GM21526 (cell line): Measurements from ENCODE around the gene FSTL1.

ENCODE experiments used
- ATAC-seq: cut with Tn5 transposase; IDR thresholded peaks from one replicate; pipeline ENCODE4 v1.9.1; 2021; ENCODE audit warnings: moderate library complexity; ENCODE audit not compliant: unreplicated experiment, low FRiP score

FSTL1 gene

DNA sequence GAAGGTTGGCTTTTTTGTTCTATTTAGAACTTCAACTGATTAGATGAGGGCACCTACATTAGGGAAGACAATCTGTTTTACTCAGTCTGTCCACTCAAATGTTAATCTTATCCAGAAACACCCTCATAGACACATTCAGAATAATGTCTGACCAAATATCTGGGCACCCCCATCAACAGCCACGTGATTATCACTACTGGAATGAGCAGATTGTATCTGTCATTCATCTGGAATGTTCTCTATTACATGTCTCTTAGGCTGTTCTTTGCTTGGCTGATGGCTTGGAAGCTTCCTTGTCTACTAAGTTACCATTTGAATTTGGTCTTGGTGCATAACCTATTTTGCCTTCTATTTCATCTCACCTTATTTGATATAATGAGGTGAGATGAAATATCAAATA lies 86.0 kb downstream of the FSTL1 start:
- no peak for ATAC-seq

DNA sequence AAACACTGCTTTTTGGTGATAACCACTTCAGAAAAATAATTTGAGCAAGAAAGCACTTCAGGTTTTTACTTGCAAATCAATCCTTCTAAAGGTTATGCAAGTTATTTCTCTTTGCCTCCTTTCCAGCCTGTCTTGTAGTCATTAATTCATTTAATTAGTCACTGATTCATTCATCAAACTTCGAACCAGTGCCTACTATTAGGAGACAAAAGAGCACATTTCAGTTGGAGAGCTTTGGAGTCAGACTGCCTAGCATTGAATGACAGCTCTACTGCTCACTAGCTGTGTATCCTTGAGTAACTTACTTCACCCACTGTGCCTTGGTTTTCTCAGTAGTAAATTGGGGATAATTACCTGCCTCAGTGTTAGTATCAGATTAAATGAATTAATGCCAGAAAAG lies 86.7 kb downstream of the FSTL1 start:
- ATAC-seq: no peak

DNA sequence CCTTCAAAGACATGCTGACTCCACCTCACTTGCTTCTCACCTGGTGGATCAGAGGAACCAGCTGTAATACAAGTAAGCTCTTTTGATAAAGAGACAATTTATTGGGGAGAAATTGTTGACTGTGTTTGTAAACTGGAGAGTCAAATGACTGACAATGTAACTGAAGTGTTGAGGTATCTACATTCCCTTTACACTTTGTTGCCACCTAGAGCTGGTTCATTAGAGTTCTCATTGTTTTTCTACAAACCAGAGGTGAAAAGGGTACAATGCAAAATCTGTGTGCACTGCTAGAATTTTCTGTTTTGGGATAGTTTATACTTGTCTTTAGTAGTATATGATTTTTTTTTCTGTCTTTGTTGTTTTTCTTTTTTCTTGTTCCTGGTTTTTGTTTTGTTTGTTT lies 93.0 kb downstream of the FSTL1 start:
- no peak for ATAC-seq

DNA sequence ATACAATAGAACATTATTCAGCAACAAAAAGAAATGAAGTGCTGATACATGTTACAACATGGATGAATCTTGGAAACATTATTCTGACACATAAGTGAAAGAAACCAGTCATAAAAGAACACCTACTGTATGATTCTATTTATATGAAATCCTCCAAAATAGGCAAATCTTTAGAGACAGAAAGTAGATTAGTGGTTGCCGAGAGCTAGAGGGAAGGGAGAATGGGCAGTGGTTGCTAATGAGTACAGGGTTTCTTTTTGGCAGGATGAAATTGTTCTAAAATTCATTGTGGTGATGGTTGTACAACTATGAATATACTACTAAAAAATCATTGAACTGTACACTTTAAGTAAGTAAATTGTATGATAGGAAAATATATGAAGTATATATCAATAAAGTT lies 95.3 kb downstream of the FSTL1 start:
- ATAC-seq: no peak

DNA sequence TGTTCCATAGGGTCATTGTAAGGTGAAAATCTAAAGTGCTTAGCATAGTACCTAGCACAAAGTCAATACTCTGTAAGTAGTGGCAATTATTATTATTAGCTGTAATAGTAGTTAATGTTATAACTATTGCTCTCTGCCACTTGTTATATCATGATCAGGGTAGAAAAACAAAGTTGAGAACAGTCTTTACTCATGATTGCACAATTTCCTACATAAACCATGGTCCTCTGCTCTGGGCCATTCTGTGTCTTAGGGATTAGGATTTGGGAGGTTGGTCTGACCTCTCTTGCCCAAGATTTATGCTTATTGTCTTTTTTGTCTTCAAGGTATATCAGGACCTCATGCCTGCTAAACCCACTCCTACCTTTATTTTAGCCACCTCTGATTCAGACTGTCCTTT lies 97.3 kb downstream of the FSTL1 start:
- no peak for ATAC-seq

DNA sequence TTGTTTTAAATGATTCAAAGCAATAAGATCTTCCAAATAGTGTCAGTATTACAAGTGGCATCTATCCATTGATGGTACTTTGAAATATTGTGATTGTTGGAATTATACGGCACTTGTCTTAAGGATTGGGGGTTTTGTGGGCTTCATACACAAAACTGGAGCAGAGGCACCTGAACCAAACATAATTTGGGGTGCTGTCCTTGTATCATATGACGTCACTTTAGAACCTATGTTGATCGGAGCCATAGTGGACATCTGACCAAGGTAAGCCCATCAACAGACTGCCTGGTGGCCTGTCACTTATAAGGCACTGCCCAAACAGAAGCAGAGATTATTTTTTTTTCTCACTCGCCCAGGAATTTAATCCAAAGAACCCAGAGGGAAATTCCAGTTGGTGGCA lies 98.8 kb downstream of the FSTL1 start:
- ATAC-seq: no peak

DNA sequence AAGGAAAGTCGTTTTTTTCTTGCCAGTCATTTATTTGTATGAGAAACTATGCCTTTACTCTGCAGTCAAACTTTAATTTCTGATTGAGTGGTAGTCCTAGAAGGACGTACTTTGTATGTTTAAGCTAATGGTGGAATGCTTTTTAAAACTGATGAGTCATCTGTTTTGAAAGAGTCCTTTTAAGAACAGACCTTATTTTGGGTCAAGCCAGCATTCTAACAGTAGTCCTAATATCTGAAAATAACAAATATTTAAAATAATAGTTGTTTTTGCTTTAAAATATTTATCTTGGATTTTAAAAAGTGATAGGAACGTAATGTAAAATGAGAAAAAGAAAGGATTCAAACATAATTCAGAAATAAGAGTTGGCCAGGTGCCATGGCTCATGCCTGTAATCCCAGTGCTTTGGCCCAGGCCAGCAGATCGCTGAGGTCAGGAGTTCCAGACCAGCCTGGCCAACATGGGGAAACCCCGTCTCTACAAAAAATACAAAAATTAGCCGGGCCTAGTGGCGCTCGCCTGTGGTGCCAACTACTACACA lies 100.3 kb downstream of the FSTL1 start:
- no peak for ATAC-seq

DNA sequence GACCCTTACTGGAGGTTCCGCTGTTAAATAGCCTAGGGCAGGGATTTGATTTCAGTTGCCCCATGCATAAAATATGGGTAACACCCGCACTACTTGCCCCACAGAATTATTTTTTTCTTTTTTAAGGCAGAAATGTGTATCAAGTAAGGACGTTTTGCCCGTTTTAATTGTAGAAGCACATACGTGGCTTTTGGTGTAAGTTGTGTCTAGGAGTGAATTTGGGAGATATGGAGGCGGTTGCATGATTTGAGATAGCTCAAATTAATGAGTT lies 101.0 kb downstream of the FSTL1 start:
- ATAC-seq: no peak

GRCh38 chr3:120348991-120349854 lies 101.6 kb downstream of the FSTL1 start, which contains the start of gene LRRC58:
Gene LRRC58, minus strand, starts transcription at chr3:120349354. Its CDS starts 111 bp downstream, at chr3:120349243.
- ATAC-seq: peak; percentile 89

DNA sequence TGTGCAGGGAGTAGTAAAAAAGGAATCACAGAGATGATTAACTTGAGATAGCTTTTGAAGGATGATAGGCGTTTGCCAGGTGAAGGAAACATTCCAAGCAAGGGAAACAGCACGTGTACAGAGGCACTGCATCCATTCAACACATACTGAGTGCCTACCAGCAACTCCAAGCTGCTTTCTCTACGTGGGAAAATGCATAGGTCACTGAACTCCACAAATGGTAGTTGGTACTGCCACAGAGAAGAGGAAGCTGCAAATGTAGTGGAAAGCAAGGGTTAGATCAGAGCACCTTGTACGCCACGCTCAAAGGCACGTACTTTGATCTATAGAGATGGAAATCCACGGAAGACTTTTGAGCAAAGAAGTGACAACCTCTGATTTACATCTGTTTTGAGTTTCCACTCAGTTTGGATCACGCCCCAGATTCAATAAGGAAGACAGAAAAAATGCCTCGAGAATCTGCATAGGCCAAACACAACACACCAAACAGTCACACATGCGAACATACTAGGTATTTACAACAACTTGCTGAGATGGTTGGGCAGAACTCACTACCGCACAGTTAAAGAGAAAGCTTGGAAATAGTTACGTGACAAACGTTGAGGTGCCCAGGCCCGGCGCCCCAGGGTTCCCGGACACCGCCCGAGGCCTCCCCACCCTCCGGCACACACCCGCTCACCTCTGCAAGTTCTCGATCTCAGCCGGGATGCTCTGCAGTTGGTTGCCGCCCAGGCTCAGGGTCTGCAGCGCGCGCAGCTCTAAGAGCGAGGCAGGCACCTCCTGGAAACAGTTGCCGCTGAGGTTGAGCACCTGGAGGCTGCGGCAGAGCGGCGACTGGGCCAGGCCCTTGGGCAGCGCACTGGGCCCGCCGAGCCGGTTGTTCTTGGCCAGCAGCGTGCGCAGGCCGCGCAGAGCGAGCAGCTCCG lies 102.5 kb downstream of the FSTL1 start:
- ATAC-seq: peak; percentile 50

- no peak for ATAC-seq
These were observed 106.4 kb downstream of the FSTL1 start for GRCh38 chr3:120344349-120344748.
